OCI-LY3 (cell line): ENCODE results near the gene FOCAD.
A peak's percentile ranks its signal among the peaks of the same experiment; 100 is the strongest.

Source experiments
- H2AFZ ChIP-seq: fragments of 200-600, 300-600 bp; shearing (Covaris generic); 2 replicates; pipeline ENCODE4 v1.6.0; 2014; ENCODE audit warnings: antibody characterized with exemption, low read depth, low read length
- H3K27ac ChIP-seq: fragments of 200-600, 300-600 bp; sonication (generic); 2 replicates; pipeline ENCODE4 v1.5.1; 2014; ENCODE audit warnings: mild to moderate bottlenecking, low read length, moderate library complexity, mixed read lengths
- H3K27me3 ChIP-seq: fragments of 200-600, 300-600 bp; sonication (generic); 2 replicates; pipeline ENCODE4 v1.6.1; 2014; ENCODE audit warnings: low read depth, low read length, mixed read lengths
- H3K36me3 ChIP-seq: fragments of 200-600, 300-600 bp; sonication (generic); replicated peaks from 2 replicates; pipeline ENCODE3; 2014; ENCODE audit warnings: low read depth, low read length, mixed read lengths
- H3K4me1 ChIP-seq: fragments of 300-600, 200-600 bp; sonication (generic); 2 replicates; pipeline ENCODE4 v1.6.1; 2014; ENCODE audit warnings: low read length, mixed read lengths
- H3K4me2 ChIP-seq: fragments of 200-600, 300-600 bp; sonication (generic); 2 replicates; pipeline ENCODE4 v1.6.1; 2014; ENCODE audit warnings: low read length, mixed read lengths
- H3K4me3 ChIP-seq: fragments of 300-600, 200-600 bp; sonication (generic); 2 replicates; pipeline ENCODE4 v1.5.1; 2014; ENCODE audit warnings: antibody characterized with exemption, mild to moderate bottlenecking, low read length, moderate library complexity
- H3K79me2 ChIP-seq: fragments of 300-600, 200-600 bp; shearing (Covaris generic); 2 replicates; pipeline ENCODE4 v1.6.1; 2014; ENCODE audit warnings: mild to moderate bottlenecking, low read length, mixed read lengths
- H3K9ac ChIP-seq: fragments of 300-600, 200-600 bp; shearing (Covaris generic); 2 replicates; pipeline ENCODE4 v1.6.0; 2014; ENCODE audit warnings: mild to moderate bottlenecking, low read length, moderate library complexity
- H3K9me3 ChIP-seq: fragments of 200-600, 300-600 bp; shearing (Covaris generic); 2 replicates; pipeline ENCODE4 v1.6.1; 2014; ENCODE audit warnings: low read length, mixed read lengths; ENCODE audit not compliant: insufficient read depth
- H4K20me1 ChIP-seq: fragments of 200-600, 300-600 bp; sonication (generic); 2 replicates; pipeline ENCODE4 v1.6.1; 2016; ENCODE audit warnings: low read length, mixed read lengths; ENCODE audit not compliant: insufficient read depth
- CTCF ChIP-seq: fragments of 200-600, 300-600 bp; sonication (generic); IDR thresholded peaks from 2 replicates; pipeline ENCODE4 v1.5.1; 2014; ENCODE audit warnings: antibody characterized with exemption, low read length, low read depth
- EZH2phosphoT487 ChIP-seq: fragments of 200-600 bp; shearing (Covaris generic); IDR thresholded peaks from 2 replicates; pipeline ENCODE4 v1.6.1; 2018; ENCODE audit warnings: antibody characterized with exemption, mixed run types, low read depth

FOCAD gene

DNA sequence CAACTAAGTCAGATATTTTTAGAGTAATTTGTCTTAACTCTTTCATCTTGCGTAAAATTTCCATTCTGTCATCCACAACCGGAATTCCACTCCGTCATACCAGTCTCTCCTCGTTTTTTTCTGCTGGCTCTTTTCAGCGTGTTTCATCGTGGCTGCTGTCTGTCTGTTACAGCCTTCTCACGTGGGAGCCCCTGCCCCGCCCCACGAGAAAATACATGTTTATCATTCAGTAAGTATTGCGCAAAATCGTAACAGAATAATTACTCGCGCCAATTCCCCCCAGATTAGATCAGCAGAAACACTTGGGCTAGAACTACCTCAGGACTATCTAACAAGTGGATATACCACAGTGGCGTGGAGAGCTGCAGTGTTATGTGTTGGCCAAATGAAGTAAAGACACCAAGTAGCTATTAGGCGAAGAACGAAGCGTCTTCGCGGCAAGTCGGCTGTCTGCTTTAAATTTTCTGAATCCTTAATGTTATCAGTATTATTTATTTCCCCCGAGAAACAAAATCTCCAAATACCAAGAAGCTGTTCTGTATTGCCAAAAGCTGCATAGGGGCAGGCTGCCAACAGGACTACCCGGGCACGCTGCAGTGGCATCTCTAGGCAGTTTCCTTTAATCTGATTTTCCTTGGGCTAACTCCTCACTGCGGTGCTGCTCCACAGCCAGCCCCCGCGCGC is 566 bp upstream of the FOCAD start:
- no peak for TF ChIP-seq EZH2phosphoT487
- no peak for TF ChIP-seq CTCF
- no peak overlapping the region for H3K27ac ChIP-seq
- H3K9me3 ChIP-seq: no peaks in the 10 kb centered on the region
- H3K4me3 ChIP-seq: peak overlapping the region; percentile 97
- peak overlapping the region; percentile 83 for H3K4me2 ChIP-seq
- no peaks in the 10 kb centered on the region for H4K20me1 ChIP-seq
- peak overlapping the region; percentile 70 for H3K9ac ChIP-seq
- no peaks in the 10 kb centered on the region for H3K27me3 ChIP-seq
- peaks cover 10% of the 10 kb centered on the region for H3K4me1 ChIP-seq
- peak overlapping the region; percentile 91 for H2AFZ ChIP-seq
- H3K36me3 ChIP-seq: no peaks in the 10 kb centered on the region
- H3K79me2 ChIP-seq: peaks cover 27% of the 10 kb centered on the region

- no peaks in the 10 kb centered on the region for H3K9me3 ChIP-seq
These were observed 1.0 kb downstream of the FOCAD start for GRCh38 chr9:20684875-20685696.

GRCh38 chr9:20685769-20686168 is 1.7 kb downstream of the FOCAD start:
- peak overlapping the region; percentile 93; the same call in 1 of the 2 replicates for H3K4me2 ChIP-seq
- H3K4me3 ChIP-seq: no peak overlapping the region
- H3K36me3 ChIP-seq: no peaks in the 10 kb centered on the region
- H4K20me1 ChIP-seq: no peaks in the 10 kb centered on the region
- H3K9me3 ChIP-seq: no peaks in the 10 kb centered on the region
- no peak for TF ChIP-seq EZH2phosphoT487
- H3K4me1 ChIP-seq: peaks cover 10% of the 10 kb centered on the region
- H3K27ac ChIP-seq: no peak overlapping the region
- no peaks in the 10 kb centered on the region for H3K27me3 ChIP-seq
- H2AFZ ChIP-seq: no peak overlapping the region
- no peak overlapping the region for H3K9ac ChIP-seq
- H3K79me2 ChIP-seq: peaks cover 37% of the 10 kb centered on the region

More at GRCh38 chr9:20684875-20685696, 1.0 kb downstream of the FOCAD start:
- Histone ChIP-seq H2AFZ (peak overlapping the region; percentile 89), H3K27ac (0 out of 2 replicates have a peak overlapping the region, but pooled peaks have one; percentile 35), H3K4me3 (peak overlapping the region; percentile 97), H4K20me1 (no peaks in the 10 kb centered on the region), H3K36me3 (no peaks in the 10 kb centered on the region), H3K4me1 (peaks cover 10% of the 10 kb centered on the region), H3K9ac (peak overlapping the region; percentile 87), H3K79me2 (peaks cover 33% of the 10 kb centered on the region), H3K4me2 (peak overlapping the region; percentile 93), H3K27me3 (no peaks in the 10 kb centered on the region)
- no peak for TF ChIP-seq CTCF
- no peak for TF ChIP-seq EZH2phosphoT487

- Histone ChIP-seq H3K4me1 (peaks cover 6% of the 10 kb centered on the region), H2AFZ (no peak overlapping the region), H3K4me3 (no peak overlapping the region), H3K4me2 (no peak overlapping the region), H3K9ac (no peak overlapping the region), H3K79me2 (peaks cover 38% of the 10 kb centered on the region), H3K27ac (no peak overlapping the region), H3K27me3 (no peaks in the 10 kb centered on the region), H4K20me1 (no peaks in the 10 kb centered on the region), H3K36me3 (no peaks in the 10 kb centered on the region), H3K9me3 (no peaks in the 10 kb centered on the region)
- TF ChIP-seq CTCF (no peak), EZH2phosphoT487 (no peak)
These were observed 5.8 kb downstream of the FOCAD start for GRCh38 chr9:20689833-20690232.
